22Rv1 (cell line): ENCODE measurements around the gene RAP1A.

Source experiments
- H3K27ac ChIP-seq: fragments of 450-650 bp; 2 replicates; pipeline ENCODE4 v1.5.1; 2017
- ZFX ChIP-seq: fragments of 450-650 bp; IDR thresholded peaks from 2 replicates; pipeline ENCODE4 v1.6.1; 2017; ENCODE audit warnings: antibody characterized with exemption, borderline replicate concordance
- TF ChIP-seq, protein P1 (sequence below): fragments of 450-650 bp; IDR thresholded peaks from 2 replicates; pipeline ENCODE4 v1.5.1; 2017; ENCODE audit warnings: mild to moderate bottlenecking

The RAP1A gene

DNA sequence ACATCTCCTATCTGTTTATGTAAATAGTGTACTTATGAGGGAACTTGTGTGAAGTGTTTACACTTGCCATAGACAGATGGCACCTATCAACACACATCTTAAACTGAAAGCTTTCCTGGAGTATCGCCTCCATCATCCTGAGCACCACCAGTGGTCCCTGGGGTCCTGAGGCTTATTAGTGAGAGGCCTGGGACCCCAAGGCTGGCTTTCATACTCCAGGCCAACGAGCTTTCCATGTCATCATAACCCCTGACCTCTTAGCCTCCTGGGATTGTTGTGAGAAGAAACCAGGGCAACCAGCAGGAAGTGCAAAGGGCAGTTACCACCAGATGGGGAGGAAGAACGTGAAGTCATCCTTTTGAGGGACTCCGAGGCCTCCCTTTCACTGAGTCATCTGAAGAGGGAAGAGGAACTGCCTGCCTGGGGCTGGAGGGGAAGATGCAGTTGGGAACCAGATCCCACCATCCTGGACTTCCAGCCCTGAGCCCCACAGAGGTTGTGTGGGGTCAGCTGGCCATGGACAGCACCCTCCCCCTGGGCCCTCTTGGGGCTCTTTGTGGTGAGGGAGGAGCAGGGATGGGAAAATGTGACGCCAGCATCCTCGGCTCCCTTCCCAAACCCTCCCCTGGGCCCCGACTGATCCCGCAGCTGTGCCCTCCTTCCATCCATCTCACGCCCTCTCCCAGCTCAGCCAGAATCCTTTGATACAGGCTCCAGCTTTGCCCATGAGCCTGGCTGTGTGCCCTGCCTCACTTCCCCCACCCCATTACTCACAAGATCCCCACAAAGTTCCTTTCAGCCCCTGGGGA lies 113.8 kb downstream of the RAP1A start:
- H3K27ac ChIP-seq = no peak overlapping the region
- no peak for TF ChIP-seq ZFX
- TF ChIP-seq, protein P1, sequence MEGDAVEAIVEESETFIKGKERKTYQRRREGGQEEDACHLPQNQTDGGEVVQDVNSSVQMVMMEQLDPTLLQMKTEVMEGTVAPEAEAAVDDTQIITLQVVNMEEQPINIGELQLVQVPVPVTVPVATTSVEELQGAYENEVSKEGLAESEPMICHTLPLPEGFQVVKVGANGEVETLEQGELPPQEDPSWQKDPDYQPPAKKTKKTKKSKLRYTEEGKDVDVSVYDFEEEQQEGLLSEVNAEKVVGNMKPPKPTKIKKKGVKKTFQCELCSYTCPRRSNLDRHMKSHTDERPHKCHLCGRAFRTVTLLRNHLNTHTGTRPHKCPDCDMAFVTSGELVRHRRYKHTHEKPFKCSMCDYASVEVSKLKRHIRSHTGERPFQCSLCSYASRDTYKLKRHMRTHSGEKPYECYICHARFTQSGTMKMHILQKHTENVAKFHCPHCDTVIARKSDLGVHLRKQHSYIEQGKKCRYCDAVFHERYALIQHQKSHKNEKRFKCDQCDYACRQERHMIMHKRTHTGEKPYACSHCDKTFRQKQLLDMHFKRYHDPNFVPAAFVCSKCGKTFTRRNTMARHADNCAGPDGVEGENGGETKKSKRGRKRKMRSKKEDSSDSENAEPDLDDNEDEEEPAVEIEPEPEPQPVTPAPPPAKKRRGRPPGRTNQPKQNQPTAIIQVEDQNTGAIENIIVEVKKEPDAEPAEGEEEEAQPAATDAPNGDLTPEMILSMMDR = no peak

DNA sequence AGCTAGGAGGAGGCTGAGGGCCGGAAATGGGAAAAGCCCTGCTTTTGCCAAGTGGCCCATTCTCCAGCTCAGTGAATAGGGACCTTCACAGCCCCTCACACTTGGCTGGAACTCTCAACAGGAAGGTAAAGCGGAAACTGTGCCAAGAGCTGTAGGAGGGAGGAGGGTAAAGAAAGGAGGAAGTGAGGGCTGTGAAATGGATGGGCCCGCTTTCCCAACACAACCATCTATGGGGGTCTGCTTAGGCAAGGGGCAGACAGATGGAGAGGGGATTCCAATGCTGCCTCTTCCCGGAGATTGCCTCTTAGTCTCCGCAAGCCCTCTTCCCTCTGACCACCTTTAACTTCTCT lies 114.4 kb downstream of the RAP1A start:
- no peak for TF ChIP-seq ZFX
- TF ChIP-seq, protein P1 = no peak

DNA sequence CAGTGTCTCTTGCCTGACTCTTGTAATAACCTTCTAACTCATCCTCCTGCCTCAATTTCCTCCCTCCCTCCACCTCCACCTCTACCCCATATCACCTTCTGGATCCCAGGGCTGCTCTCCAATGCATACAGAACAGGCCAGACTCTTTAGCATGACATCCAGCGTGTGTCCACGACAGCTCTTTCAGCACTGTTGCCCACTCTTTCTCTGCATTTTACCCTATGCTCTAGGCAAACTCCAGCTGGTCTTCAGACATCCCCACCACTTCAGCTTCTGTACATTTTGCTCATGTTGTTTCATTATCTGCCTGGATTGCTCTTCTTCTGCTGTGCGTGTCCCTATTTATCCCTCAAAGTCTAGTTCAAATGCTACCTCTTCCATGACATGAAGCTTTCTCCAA lies 114.8 kb downstream of the RAP1A start:
- TF ChIP-seq, protein P1 = no peak
- TF ChIP-seq ZFX = no peak
- no peak overlapping the region for H3K27ac ChIP-seq

More for the DNA sequence above, 114.4 kb downstream of the RAP1A start:
- H3K27ac ChIP-seq = no peak overlapping the region

DNA sequence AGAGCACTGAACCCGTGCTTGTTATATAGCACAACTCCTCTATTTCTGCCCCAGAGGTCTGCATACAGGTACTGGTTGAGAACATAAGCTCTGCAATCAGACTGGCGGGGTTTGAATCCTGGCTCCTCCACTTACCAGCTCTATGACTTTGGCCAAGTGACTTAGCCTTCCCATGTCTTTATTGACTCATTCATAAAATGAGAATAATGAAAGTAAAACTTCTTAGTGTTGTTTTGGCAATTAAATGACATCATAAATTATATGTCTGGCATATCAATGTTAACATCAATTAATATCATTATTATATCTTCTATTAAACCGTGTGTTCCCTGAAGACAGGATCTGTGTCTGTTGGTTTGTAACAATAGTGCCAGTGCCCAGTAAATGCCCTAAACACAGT lies 115.3 kb downstream of the RAP1A start:
- no peak for TF ChIP-seq ZFX
- TF ChIP-seq, protein P1 = no peak
- no peak overlapping the region for H3K27ac ChIP-seq

DNA sequence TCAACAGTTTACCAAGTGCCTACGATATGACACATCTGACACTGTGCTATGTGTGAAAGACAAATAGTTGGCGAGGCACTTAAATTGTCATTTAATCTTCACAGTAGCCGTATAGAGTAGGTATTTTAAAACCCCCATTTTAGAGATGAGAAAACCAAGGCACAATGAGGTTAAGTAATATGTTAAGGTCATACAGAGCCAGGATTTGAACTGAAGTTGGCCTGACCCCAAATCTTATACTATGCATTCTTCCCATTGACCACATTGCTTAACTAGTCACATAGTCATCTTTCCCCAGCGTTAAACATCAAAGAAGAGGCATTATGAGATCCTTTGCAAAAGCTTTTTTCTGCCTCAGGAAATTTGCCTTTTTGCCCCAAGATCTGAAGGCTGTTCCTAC lies 115.7 kb downstream of the RAP1A start:
- no peak for TF ChIP-seq ZFX
- TF ChIP-seq, protein P1 = no peak
- no peak overlapping the region for H3K27ac ChIP-seq

DNA sequence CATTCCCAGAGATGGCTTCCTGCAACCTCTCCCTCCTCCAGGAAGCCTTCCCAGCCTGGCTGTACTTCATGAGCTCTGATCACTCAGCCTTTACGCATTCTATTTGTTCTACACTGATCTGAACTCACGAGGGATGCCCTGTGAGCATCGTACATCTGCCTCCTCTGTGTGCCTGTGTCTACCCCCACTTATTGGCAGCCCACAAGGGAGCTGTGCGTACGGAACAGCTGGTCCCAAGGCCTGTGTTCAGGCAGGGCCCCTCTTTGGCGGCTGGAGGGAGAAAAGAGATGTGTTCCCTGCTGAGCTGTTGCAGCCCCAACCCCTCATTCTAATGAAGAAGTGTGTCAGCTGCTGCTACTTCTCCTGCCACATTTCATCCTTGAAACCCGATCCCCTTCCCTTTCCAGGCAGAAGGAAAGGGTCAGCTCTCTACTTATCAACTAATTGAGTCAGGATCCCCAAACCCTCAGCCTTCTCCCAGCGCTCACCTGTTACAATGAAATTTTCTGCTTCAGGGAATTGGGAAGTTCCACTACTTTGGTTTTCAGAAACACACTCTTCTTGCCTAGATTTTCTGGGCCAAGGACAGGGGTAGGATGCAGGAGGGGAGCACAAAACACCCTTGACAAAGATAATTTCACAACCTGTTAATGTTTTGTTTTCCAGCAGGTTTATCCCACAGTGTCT lies 116.4 kb downstream of the RAP1A start:
- H3K27ac ChIP-seq = no peak overlapping the region
- TF ChIP-seq, protein P1 = no peak
- no peak for TF ChIP-seq ZFX

DNA sequence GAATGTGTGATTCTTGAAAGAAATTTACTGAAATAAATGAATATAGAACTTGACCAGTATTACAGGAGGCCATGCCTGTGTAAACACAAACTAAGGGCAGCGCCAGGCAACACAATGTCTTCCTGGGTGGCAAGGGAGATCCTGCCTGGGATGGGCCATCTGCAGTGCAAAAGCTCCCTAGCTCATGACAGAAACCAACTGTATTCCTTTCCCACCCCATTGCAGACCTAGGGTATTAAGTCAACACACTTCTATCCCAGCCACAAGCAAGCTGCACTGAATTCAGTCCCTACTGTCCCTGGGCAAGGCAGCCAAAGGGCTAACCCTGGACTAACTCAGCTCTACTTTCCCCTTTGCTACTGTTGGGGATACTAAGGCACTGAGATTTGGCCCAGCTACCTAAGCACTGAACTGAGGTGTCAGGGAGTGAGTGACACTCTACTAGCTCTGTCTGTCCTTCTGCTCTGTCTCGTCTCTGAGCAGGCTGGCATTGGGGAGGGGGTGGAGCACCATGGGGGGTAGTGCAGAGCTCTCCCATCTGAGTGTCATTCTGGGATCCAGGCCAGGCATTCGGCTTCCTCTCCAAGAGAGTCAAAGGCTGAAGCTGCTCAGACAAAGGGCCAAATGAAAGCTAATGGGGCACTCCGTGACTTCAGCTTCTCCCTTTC lies 117.1 kb downstream of the RAP1A start:
- no peak overlapping the region for H3K27ac ChIP-seq

More for the DNA sequence above, 117.1 kb downstream of the RAP1A start:
- no peak for TF ChIP-seq ZFX
